Thyroid gland (tissue), 4 donors: ENCODE results near the gene DLK2. TPM values are rescaled to one million over a fixed set of nuclear protein-coding genes. Genes with fewer than 3 reads are reported as not detected.

Source experiments
- DNase-seq, 2 donors: peaks; one replicate each; pipeline ENCODE4 v3.0.0-alpha.2; 2019
- H3K27ac ChIP-seq, 3 donors: fragments of 200-600 bp; sonication (generic); 1 replicate in 2 of 3; 2 replicates in 1 of 3; pipeline ENCODE4 v1.5.1; 2016 to 2019; ENCODE audit warnings: mild to moderate bottlenecking in 1 of 3, moderate library complexity in 1 of 3
- H3K27me3 ChIP-seq: fragments of 200-600 bp; sonication (generic); one replicate; pipeline ENCODE4 v1.5.1; 2019
- H3K36me3 ChIP-seq, 2 donors: fragments of 200-600 bp; sonication (generic); one replicate each; pipeline ENCODE4 v1.5.1; 2016 to 2019
- H3K4me1 ChIP-seq, 2 donors: fragments of 200-600 bp; sonication (generic); one replicate each; pipeline ENCODE4 v1.5.1; 2017 to 2019
- H3K4me3 ChIP-seq, 3 donors: fragments of 200-600 bp; sonication (generic); replicated peaks in 1 of 3; 1 replicate in 2 of 3; 2 replicates in 1 of 3; pipeline ENCODE4 v1.5.1; 2016; ENCODE audit warnings: mild to moderate bottlenecking in 1 of 3
- H3K9me3 ChIP-seq: fragments of 200-600 bp; sonication (generic); one replicate; pipeline ENCODE4 v1.5.1; 2017
- POLR2A ChIP-seq, 2 donors: fragments of 450-650 bp; IDR thresholded peaks; one replicate each; pipeline ENCODE4 v1.6.1; 2017; ENCODE audit warnings: antibody characterized with exemption in 2 of 2, mild to moderate bottlenecking in 2 of 2, moderate library complexity in 1 of 2
- WGBS, 2 donors: methylation state at CpG; one replicate each; pipeline ENCODE4 v1.1.5; 2017; 5-methylcytosine and 5-hydroxymethylcytosine counted together
- intact Hi-C: fragments of 100-400 bp; cut with DNase I; formaldehyde crosslinking; loops from one replicate; pipeline ENCODE4 v1.15.1; 2023
- total RNA-seq, 4 donors: library from RNA; depleted of rRNA; stranded (reverse); fragments of >200 nt; gene quantifications; one replicate each; pipeline ENCODE4 v1.2.3, GENCODE V29; 2016
- TF ChIP-seq, protein P1 (sequence below), 6 experiments: fragments of 200-600 bp in 3 of 6; fragments of 450-650 bp in 3 of 6; sonication (generic) in 3 of 6; IDR thresholded peaks; one replicate each; pipeline ENCODE4 v1.5.1; 2016 to 2019; ENCODE audit warnings: antibody characterized with exemption in 6 of 6, mild to moderate bottlenecking in 2 of 6, inconsistent platforms in 1 of 6, moderate library complexity in 1 of 6

The DLK2 gene
- total RNA-seq, 4 donors from 2014 or later = 0.89 to 1.3 (median 1.3) TPM; not detected in 1

DNA sequence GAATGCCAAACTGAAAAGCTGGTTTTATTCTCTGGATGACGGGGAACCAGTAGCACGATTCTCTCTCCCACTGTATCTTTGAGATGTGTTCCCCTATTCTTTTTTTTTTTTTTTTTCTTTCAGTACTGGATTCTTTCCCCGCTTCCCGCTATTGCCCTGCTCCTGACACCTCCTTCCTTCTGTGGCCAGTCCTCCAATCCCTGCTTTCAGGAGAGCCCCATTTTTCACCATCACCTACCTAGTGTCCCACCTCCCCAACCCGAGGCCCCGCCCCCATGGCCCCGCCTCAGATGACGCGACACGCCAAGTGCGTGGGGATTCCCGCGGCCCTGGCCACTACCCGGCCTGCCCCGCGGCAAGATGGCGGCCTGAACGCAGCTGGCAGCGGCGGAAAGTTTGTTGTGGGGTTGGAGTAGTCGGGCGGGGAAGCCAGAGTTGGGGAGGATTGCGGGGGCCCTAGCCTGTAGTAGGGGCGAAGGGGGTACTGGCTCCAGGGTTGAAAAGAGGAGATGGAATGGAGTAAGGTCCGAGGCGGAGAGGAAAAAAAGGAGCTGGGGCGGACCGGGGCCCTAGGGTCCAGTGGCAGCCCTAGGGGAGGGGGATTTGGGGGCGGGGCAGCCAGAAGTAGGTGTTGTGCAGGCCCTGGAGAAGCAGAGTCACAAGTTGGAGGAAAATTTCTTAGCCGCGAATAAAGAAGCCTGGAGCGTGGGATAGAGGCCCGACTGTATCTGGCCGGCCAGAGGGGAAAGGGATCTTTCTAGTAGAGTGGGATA, 22.1 kb upstream of the DLK2 start, which contains the start of gene TJAP1:
TJAP1 (plus strand) TSS at position 336 of the 773 bp plus-strand sequence. CDS start 21,432 bp downstream, outside the sequence.
- no peaks in the 10 kb centered on the region for H3K9me3 ChIP-seq
- H3K27me3 ChIP-seq = no peaks in the 10 kb centered on the region
- H3K4me1 ChIP-seq = peaks cover 9 to 14% of the 10 kb centered on the region in 2 donors
- 1 to 2% methylated on average over 34 of the region's 34 CpGs for WGBS, 2 donors
- H3K27ac ChIP-seq = peak within 1 kb of the TSS in 2 of 3 donors; percentile 27 to 80
- peak; percentile 92 to 93 for DNase-seq
- H3K36me3 ChIP-seq = no peaks in the 10 kb centered on the region
- intact Hi-C loops = no loop called here
- peak within 1 kb of the TSS; percentile 21 to 47 (median 22) for H3K4me3 ChIP-seq
- TF ChIP-seq, protein P1, sequence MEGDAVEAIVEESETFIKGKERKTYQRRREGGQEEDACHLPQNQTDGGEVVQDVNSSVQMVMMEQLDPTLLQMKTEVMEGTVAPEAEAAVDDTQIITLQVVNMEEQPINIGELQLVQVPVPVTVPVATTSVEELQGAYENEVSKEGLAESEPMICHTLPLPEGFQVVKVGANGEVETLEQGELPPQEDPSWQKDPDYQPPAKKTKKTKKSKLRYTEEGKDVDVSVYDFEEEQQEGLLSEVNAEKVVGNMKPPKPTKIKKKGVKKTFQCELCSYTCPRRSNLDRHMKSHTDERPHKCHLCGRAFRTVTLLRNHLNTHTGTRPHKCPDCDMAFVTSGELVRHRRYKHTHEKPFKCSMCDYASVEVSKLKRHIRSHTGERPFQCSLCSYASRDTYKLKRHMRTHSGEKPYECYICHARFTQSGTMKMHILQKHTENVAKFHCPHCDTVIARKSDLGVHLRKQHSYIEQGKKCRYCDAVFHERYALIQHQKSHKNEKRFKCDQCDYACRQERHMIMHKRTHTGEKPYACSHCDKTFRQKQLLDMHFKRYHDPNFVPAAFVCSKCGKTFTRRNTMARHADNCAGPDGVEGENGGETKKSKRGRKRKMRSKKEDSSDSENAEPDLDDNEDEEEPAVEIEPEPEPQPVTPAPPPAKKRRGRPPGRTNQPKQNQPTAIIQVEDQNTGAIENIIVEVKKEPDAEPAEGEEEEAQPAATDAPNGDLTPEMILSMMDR (IDR thresholded peaks at IDR 0.05) = no peak
- peak in 1 of 2 donors; percentile 77 for TF ChIP-seq POLR2A (IDR thresholded peaks at IDR 0.05)

DNA sequence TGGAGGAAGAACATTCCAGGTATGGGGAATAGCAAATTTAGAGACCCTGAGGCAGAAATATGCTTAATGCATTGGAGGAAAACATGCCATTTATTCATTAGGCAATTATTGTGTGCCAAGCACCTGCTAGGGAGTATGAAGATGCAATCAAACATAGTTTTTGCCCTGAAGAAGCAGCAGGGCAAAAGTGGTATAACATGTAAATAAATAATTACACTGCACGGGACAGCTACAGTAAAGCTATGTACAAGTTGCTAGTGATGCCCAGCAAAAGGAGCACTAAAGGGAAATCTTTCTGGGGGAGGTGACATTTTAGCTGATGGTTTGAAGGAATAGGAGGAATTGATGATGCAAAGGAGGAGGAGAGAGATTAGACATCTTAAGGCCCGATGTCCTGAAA, 21.4 kb upstream of the DLK2 start:
- no peak for TF ChIP-seq POLR2A (IDR thresholded peaks at IDR 0.05)

DNA sequence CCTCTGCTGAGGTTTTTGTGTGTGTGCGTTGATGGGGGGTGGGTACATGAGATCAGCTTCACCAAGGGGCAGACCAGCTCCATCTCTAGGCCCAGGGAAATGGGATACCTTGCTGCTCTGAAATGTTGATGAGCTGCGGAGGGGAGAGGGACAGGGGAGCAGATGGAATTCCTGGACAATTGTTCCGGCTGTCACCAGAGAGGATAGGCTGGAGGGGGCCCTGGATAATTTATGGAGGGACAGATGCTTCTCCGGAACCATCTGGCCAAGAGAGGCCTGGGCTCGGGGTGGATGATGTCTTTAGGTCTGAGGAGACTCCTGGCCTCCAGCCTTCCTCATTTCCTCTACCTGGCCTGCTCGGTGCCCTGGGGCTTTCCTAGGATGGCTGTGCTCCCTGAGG, 20.2 kb upstream of the DLK2 start:
- DNase-seq = no peak
- TF ChIP-seq, protein P1 (IDR thresholded peaks at IDR 0.05) = no peak
- no peak for TF ChIP-seq POLR2A (IDR thresholded peaks at IDR 0.05)
- Histone ChIP-seq H3K27me3 (no peaks in the 10 kb centered on the region), H3K4me3 (no peak overlapping the region), H3K9me3 (no peaks in the 10 kb centered on the region), H3K36me3 (no peaks in the 10 kb centered on the region), H3K27ac (no peak overlapping the region), H3K4me1 (peaks cover 9 to 14% of the 10 kb centered on the region in 2 donors)
- intact Hi-C loops = no loop called here
- 78 to 81% methylated on average over 6 of the region's 6 CpGs for WGBS, 2 donors

More for the DNA sequence above, 21.4 kb upstream of the DLK2 start:
- 35 to 39% methylated on average over 2 of the region's 2 CpGs for WGBS, 2 donors
- intact Hi-C loops = no loop called here
- no peak for DNase-seq
- H3K27ac ChIP-seq = peak overlapping the region in 2 of 3 donors; percentile 27 to 80
- H3K27me3 ChIP-seq = no peaks in the 10 kb centered on the region
- H3K4me1 ChIP-seq = peaks cover 9 to 14% of the 10 kb centered on the region in 2 donors
- no peaks in the 10 kb centered on the region for H3K9me3 ChIP-seq
- H3K4me3 ChIP-seq = no peak overlapping the region
- H3K36me3 ChIP-seq = no peaks in the 10 kb centered on the region

DNA sequence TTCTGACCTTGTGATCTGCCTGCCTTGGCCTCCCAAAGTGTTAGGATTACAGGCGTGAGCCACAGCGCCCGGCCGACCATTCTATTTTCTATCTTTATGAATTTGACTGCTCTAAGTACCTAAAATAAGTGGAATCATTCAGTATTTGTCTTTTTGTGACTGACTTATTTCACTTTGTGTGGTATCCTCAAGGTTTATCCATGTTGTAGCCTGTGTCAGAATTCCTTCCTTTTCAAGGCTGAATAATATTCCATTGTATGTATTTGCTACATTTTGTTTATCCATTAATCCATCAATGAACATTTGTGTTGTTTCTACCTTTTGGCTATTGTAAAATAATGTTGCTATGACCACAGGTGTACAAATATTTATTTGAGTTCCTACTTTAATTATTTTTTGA, 17.2 kb upstream of the DLK2 start:
- H3K9me3 ChIP-seq = no peaks in the 10 kb centered on the region
- 94 to 97% methylated on average over 4 of the region's 4 CpGs for WGBS, 2 donors
- TF ChIP-seq POLR2A (IDR thresholded peaks at IDR 0.05) = no peak
- TF ChIP-seq, protein P1 (IDR thresholded peaks at IDR 0.05) = no peak
- no peaks in the 10 kb centered on the region for H3K27me3 ChIP-seq
- DNase-seq = no peak
- H3K4me1 ChIP-seq = peaks cover 0 to 3% of the 10 kb centered on the region in 2 donors
- no peaks in the 10 kb centered on the region for H3K36me3 ChIP-seq
- H3K4me3 ChIP-seq = no peak overlapping the region
- intact Hi-C loops = no loop called here
- no peak overlapping the region for H3K27ac ChIP-seq

DNA sequence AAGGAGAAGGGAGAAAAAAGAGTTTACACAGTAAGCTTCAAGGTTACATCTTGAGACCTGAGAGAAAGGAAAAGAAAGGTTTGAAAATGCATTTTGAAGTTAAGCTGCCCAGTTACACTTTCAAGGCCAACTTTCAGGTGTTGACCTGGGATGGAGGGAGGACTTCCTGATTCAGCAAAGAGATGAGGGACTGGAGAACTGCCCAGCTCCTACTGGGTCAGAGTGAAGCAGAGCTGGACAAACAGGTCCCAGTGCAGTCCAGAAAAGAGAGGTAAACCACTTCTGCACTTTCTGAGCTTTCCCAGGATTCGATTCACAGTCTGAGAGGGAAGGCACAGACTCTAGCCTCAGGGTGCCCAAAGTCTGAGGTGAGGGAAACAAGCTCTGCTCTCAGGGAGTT, 16.1 kb upstream of the DLK2 start:
- TF ChIP-seq POLR2A (IDR thresholded peaks at IDR 0.05) = no peak
- TF ChIP-seq, protein P1 (IDR thresholded peaks at IDR 0.05) = no peak
- no peaks in the 10 kb centered on the region for H3K9me3 ChIP-seq
- H3K27me3 ChIP-seq = no peaks in the 10 kb centered on the region
- no peak overlapping the region for H3K27ac ChIP-seq
- no peaks in the 10 kb centered on the region for H3K36me3 ChIP-seq
- no peaks in the 10 kb centered on the region for H3K4me1 ChIP-seq
- H3K4me3 ChIP-seq = no peak overlapping the region
- intact Hi-C loops = no loop called here
- 81 to 83% methylated on average over 1 of the region's 1 CpG for WGBS, 2 donors
- DNase-seq = no peak
